Activated CD4-positive, alpha-beta T cell treated with anti-CD3 and anti-CD28 coated beads for 24 hours (primary cell): ENCODE measurements around the gene CDK12.
"Not testable (repeated sequence)": the region's sequence is repeated elsewhere in the genome, so short reads cannot be mapped to it uniquely, and the experiment has no call there.

Experiments
- DNase-seq, 2 donors: peaks; one replicate each; pipeline ENCODE4 v3.0.0-alpha.2; 2020; ENCODE audit warnings: low read depth in 2 of 2

Gene CDK12

GRCh38 chr17:39496921-39497320, 35.6 kb downstream of the CDK12 start:
- not testable (repeated sequence) for DNase-seq

GRCh38 chr17:39507511-39507910, 46.2 kb downstream of the CDK12 start:
- DNase-seq = no peak

- DNase-seq = no peak
Measured at GRCh38 chr17:39508987-39509386, 47.7 kb downstream of the CDK12 start.

GRCh38 chr17:39513309-39513708, 52.0 kb downstream of the CDK12 start:
- DNase-seq = no peak

GRCh38 chr17:39513915-39514314, 52.6 kb downstream of the CDK12 start:
- no peak for DNase-seq

- DNase-seq = no peak
Measured at GRCh38 chr17:39517224-39517623, 55.9 kb downstream of the CDK12 start.

- DNase-seq = no peak
Measured at GRCh38 chr17:39525801-39526506, 64.7 kb downstream of the CDK12 start.

- no peak for DNase-seq
Measured at GRCh38 chr17:39527220-39527813, 66.0 kb downstream of the CDK12 start.

- no peak for DNase-seq
Measured at GRCh38 chr17:39529455-39529854, 68.2 kb downstream of the CDK12 start.

GRCh38 chr17:39530513-39530912, 69.2 kb downstream of the CDK12 start:
- no peak for DNase-seq

- DNase-seq = no peak
Measured at GRCh38 chr17:39531252-39531651, 70.0 kb downstream of the CDK12 start.

GRCh38 chr17:39533891-39534290, 72.6 kb downstream of the CDK12 start:
- DNase-seq = no peak

GRCh38 chr17:39534768-39535405, 73.6 kb downstream of the CDK12 start:
- no peak for DNase-seq

GRCh38 chr17:39536468-39536867, 75.2 kb downstream of the CDK12 start:
- no peak for DNase-seq

- not testable (repeated sequence) for DNase-seq
Measured at GRCh38 chr17:39537364-39537763, 76.1 kb downstream of the CDK12 start.

GRCh38 chr17:39538866-39539265, 77.6 kb downstream of the CDK12 start:
- no peak for DNase-seq

GRCh38 chr17:39540611-39541010, 79.3 kb downstream of the CDK12 start:
- DNase-seq = no peak

- no peak for DNase-seq
Measured at GRCh38 chr17:39541652-39542051, 80.4 kb downstream of the CDK12 start.

- DNase-seq = no peak
Measured at GRCh38 chr17:39543176-39543575, 81.9 kb downstream of the CDK12 start.

GRCh38 chr17:39543664-39544063, 82.4 kb downstream of the CDK12 start:
- DNase-seq = no peak

GRCh38 chr17:39544361-39544760, 83.1 kb downstream of the CDK12 start:
- not testable (repeated sequence) for DNase-seq

GRCh38 chr17:39547713-39548478, 86.6 kb downstream of the CDK12 start:
- peak; percentile 68 to 77 for DNase-seq
